Spinal cord (tissue), 10 donors: ENCODE data around the gene ITPRID2. TPM values are rescaled to one million over a fixed set of nuclear protein-coding genes. Genes with fewer than 3 reads are reported as not detected.

ENCODE experiments used
- DNase-seq, 6 donors: peaks; one replicate each; pipeline versions ENCODE4 v3.0.0 to v3.0.0-alpha.2; 2013 to 2015; ENCODE audit warnings: low spot score in 6 of 6, low read depth in 4 of 6
- H3K27ac ChIP-seq: one replicate; pipeline ENCODE4 v1.5.1; 2013; ENCODE audit warnings: low read depth, low read length, control low read depth
- H3K27me3 ChIP-seq: one replicate; pipeline ENCODE4 v1.6.1; 2013; ENCODE audit warnings: low read length; ENCODE audit not compliant: control insufficient read depth, insufficient read depth
- H3K36me3 ChIP-seq: one replicate; pipeline ENCODE4 v1.6.1; 2013; ENCODE audit warnings: low read length; ENCODE audit not compliant: control insufficient read depth, insufficient read depth
- H3K4me1 ChIP-seq: one replicate; pipeline ENCODE4 v1.6.1; 2013; ENCODE audit warnings: low read length; ENCODE audit not compliant: control insufficient read depth, insufficient read depth
- H3K4me3 ChIP-seq: one replicate; pipeline ENCODE4 v1.5.1; 2013; ENCODE audit warnings: low read depth, low read length, control low read depth
- H3K9me3 ChIP-seq: one replicate; pipeline ENCODE4 v1.6.1; 2013; ENCODE audit warnings: low read length; ENCODE audit not compliant: control insufficient read depth, insufficient read depth
- WGBS: methylation state at CpG from one replicate; pipeline ENCODE4 v1.1.5; 2013; ENCODE audit warnings: missing lambda C conversion rate; ENCODE audit not compliant: insufficient coverage; 5-methylcytosine and 5-hydroxymethylcytosine counted together
- polyA plus RNA-seq, 2 donors: library from polyadenylated mRNA; unstranded; fragments of 120-200 nt; gene quantifications; one replicate each; pipeline ENCODE4 v1.2.1, GENCODE V29; 2013; ENCODE audit not compliant: insufficient read length in 2 of 2
- total RNA-seq, 2 donors: library from RNA; depleted of rRNA in 1 of 2; stranded (reverse); fragments of 120-200 nt in 1 of 2; fragments of >200 nt in 1 of 2; gene quantifications; one replicate each; pipeline versions ENCODE4 v1.2.3 to v1.2.4, GENCODE V29; 2013 to 2014
- donor health status: healthy.

ITPRID2 gene
- total and polyA plus RNA-seq, 4 donors, result 73.9 to 164 (median 121) TPM

DNA sequence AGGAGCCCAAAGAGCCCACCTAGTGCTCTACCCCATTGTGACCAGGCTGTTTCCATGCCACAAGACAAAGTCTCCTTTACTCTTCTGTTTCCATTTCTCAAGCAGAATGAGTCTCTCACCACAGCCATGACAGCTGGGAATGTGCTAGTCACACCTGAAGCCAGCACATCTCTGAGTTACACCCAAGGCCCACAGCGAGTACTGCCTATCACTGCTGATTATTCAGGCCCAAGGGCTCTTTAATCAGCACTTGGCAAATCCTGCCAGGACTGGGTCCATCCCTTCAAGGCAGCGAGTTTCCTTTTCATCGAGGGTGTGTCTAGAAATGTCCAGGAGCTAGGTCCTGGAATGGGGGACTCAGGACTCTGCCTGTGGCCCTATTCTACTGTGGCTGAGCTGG, 79.5 kb downstream of the ITPRID2 start:
- Histone ChIP-seq H3K4me3 (no peak overlapping the region), H3K27ac (no peak overlapping the region)
- WGBS, result 92% methylated on average over 1 of the region's 3 CpGs

DNA sequence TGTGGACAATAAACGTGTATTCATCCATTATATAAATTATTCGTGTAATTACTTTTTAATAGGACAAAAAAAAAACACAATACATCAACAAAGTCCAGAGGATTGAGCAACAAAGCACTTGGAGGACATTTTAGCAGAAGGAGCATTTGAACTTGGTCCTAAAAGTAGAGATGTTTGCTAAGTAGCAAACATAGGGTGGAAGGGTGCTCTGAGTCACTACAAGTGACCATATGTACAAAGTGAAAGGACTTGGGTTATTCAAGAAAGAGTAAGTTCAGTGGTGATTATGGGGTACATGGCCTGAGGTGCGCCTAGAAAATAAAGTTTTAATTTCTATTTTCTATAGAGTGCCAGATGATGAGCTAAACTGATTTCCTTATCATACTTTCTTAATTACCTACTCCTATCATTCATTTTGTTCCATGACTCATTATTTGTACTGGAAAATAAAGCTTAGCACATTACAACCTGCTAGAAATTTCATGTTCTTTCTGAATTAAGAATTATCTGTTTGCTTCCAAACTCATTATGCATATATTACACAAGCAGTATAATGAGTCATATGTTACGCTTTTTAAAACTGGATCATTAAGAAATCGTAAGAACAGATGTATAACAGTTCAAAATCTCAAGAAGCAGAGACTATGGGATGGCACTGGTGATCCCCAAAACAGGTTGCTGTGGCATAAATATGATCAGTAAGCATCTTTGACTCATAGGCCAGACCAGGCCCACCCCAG, 81.1 kb downstream of the ITPRID2 start:
- peak in 1 of 6 donors; percentile 27 for DNase-seq
- Histone ChIP-seq H3K27me3 (no peaks in the 10 kb centered on the region), H3K36me3 (no peaks in the 10 kb centered on the region), H3K9me3 (no peaks in the 10 kb centered on the region), H3K27ac (no peak overlapping the region), H3K4me1 (no peaks in the 10 kb centered on the region), H3K4me3 (no peak overlapping the region)
- no CpG with 5 or more reads among the region's 5 CpGs for WGBS

More for the DNA sequence above, 79.5 kb downstream of the ITPRID2 start:
- Histone ChIP-seq H3K27me3 (no peaks in the 10 kb centered on the region), H3K36me3 (no peaks in the 10 kb centered on the region), H3K4me1 (no peaks in the 10 kb centered on the region), H3K9me3 (no peaks in the 10 kb centered on the region)
- DNase-seq, result no peak

DNA sequence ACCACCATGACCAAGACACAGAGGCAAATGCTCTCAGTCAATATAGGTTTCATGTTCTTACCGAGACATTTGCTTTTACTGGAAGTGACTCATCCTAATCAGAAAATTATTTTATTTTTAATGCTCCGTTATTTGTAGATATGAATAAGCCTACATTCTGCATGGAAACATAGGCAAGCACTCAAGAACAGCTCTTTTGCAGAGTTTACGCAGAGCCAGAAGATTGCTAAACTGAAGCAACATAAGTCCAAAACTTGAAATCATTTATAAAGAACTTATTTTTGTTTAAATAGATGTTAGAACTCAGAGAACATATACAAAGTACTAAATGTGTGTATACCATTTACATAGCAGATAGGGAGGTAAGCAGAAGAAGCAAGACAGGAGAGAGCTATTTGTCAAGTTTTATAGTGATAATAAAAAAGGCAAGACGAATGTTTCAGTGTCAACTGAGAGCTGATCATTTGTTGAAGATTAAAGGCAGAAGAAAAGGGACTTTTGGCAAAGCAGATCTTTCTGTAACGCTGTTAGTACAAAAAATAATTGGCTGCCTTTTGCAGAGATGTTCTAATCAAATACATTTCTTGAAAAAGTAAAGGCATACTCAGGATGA, 81.7 kb downstream of the ITPRID2 start:
- Histone ChIP-seq H3K27ac (no peak overlapping the region), H3K4me1 (no peaks in the 10 kb centered on the region), H3K4me3 (no peak overlapping the region), H3K27me3 (no peaks in the 10 kb centered on the region), H3K9me3 (no peaks in the 10 kb centered on the region), H3K36me3 (no peaks in the 10 kb centered on the region)
- WGBS, result 69% methylated on average over 1 of the region's 5 CpGs
- DNase-seq, result no peak

DNA sequence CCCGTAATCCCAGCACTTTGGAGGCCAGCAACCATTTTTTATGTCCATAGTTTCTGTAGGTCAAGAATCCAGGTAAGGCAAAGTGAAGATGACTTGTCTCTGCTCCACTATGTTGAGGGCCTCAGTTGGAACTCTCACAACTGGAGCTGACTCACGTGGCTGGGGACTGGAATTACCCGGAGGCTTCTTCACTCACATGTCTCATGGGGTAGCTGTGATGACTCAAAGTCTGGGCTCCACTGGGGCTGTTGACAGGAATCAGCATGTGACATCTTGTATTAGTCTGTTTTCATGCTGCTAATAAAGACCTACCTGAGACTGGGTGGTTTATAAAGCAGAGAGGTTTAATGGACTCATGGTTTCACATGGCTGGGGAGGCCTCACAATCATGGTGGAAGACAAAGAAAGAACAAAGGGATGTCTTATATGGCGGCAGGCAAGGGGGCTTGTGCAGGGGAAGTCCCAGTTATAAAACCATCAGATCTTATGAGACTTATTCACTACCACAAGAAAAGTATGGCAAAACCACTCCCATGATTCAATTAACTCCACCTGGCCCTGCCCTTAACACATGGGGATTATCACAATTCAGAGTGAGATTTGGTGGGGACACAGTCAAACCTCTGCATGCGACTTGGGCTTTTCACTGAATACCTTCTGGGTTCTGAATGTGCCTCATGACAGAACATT, 86.3 kb downstream of the ITPRID2 start:
- Histone ChIP-seq H3K27ac (no peak overlapping the region), H3K9me3 (no peaks in the 10 kb centered on the region), H3K4me1 (no peaks in the 10 kb centered on the region), H3K4me3 (no peak overlapping the region), H3K36me3 (no peaks in the 10 kb centered on the region), H3K27me3 (no peaks in the 10 kb centered on the region)
- DNase-seq, result no peak
- 96% methylated on average over 4 of the region's 5 CpGs for WGBS

DNA sequence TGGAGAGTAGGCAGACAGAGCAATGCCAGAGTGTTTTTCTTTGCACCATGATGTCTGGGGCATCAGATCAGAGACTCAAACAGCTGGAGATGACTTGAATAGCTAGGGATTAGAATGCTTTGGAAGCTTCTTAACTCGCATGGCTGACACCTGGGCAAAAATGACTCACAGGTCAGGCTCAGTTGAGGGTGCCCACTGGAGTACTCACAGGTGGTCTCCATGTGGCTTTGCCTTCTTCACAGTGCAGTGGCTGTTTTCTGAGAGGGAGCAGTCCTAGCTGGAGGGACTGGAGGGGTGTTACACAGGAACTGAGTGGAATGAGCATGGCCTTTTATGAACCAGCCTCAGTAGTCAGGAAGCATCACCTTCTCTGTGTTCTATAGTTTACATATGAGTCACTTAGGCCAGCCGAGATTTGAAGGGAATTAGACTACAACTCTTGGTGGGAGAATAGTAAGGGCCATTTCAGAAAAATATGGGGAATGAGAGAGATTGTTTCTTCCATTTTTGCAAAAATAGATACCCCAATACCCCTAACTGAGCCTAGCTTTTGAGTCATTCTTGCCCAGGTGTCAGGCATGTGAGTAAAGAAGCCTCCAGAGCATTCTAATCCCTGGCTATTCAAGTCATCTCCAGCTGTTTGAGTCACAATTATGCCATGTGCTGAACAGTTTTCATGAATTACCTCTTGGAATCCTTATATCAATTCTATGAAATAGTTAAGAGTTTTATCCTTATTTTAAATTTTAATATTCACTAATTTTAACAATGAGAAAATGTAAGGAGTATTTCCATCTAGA, 87.0 kb downstream of the ITPRID2 start:
- H3K27ac ChIP-seq, result no peak overlapping the region
- no peaks in the 10 kb centered on the region for H3K4me1 ChIP-seq
- H3K4me3 ChIP-seq, result no peak overlapping the region
- no peaks in the 10 kb centered on the region for H3K36me3 ChIP-seq
- 92% methylated on average over 1 of the region's 2 CpGs for WGBS
- no peak for DNase-seq
- no peaks in the 10 kb centered on the region for H3K27me3 ChIP-seq
- no peaks in the 10 kb centered on the region for H3K9me3 ChIP-seq

Other genes starting within 250 kb of the ITPRID2 start
- gene CERKL, start 234.6 kb upstream of the ITPRID2 start, total RNA-seq, result 1 to 10 TPM; 2.6 to 5.1 TPM
- gene CERKL, start 234.6 kb upstream of the ITPRID2 start, polyA plus RNA-seq, result 1 to 10 TPM; 5.8 to 6.9 TPM
- under 1 TPM; 0.39 to 0.50 TPM for gene NEUROD1, start 211.2 kb upstream of the ITPRID2 start, total RNA-seq
- gene NEUROD1, start 211.2 kb upstream of the ITPRID2 start, polyA plus RNA-seq, result 1 to 10 TPM; 3.2 to 5.4 TPM
- 10 to 100 TPM in 1 of 2 donors, 1 to 10 TPM in 1; 9.8 to 27.3 TPM for gene PPP1R1C, start 94.1 kb downstream of the ITPRID2 start, total RNA-seq
- 1 to 10 TPM; 7.8 to 9.7 TPM for gene PPP1R1C, start 94.1 kb downstream of the ITPRID2 start, polyA plus RNA-seq